H1 (cell line): ENCODE measurements around the gene RTCB. TPM values are rescaled to one million over a fixed set of nuclear protein-coding genes. Genes with fewer than 3 reads are reported as not detected.

Experiments used
- CTCF ChIA-PET: fragments of 300-600 bp; sonication (Branson Sonifier 250); formaldehyde crosslinking; loops from one replicate; lab custom pipeline; 2021; ENCODE audit not compliant: partially characterized antibody; lab: Charles Lee
- POLR2A ChIA-PET: fragments of 300-600 bp; sonication (Branson Sonifier 250); formaldehyde crosslinking; loops from one replicate; lab custom pipeline; 2021; ENCODE audit warnings: inconsistent platforms; ENCODE audit not compliant: partially characterized antibody; lab: Charles Lee
- DNase-seq, 2 experiments: peaks; one replicate each; pipeline versions ENCODE4 v3.0.0 to v3.0.0-alpha.2; 2010 to 2022; ENCODE audit warnings: low spot score in 2 of 2, low read depth in 1 of 2, mixed read lengths in 1 of 2
- FAIRE-seq: peaks from 2 replicates; lab custom pipeline; 2011; peaks lifted over from hg19 to GRCh38; lab: Jason Lieb, UNC
- H2AFZ ChIP-seq: 2 replicates; pipeline ENCODE4 v1.8.1; 2012; ENCODE audit warnings: low read length, inconsistent platforms
- H2AK5ac ChIP-seq: 2 replicates; pipeline ENCODE4 v1.6.1; 2013; ENCODE audit warnings: low read depth, low read length
- H2BK120ac ChIP-seq: replicated peaks from 2 replicates; pipeline ENCODE3; 2013; ENCODE audit warnings: low read depth, low read length, inconsistent platforms
- H2BK12ac ChIP-seq: 2 replicates; pipeline ENCODE4 v1.6.1; 2013; ENCODE audit warnings: low read depth, low read length
- H2BK15ac ChIP-seq: 2 replicates; pipeline ENCODE4 v1.6.1; 2013; ENCODE audit warnings: low read length
- H2BK20ac ChIP-seq: 2 replicates; pipeline ENCODE4 v1.6.1; 2013; ENCODE audit warnings: low read length
- H2BK5ac ChIP-seq: 2 replicates; pipeline ENCODE4 v1.6.1; 2013; ENCODE audit warnings: low read depth, low read length
- H3K14ac ChIP-seq: 2 replicates; pipeline ENCODE4 v1.6.1; 2013; ENCODE audit warnings: inconsistent platforms; ENCODE audit not compliant: insufficient read length
- H3K18ac ChIP-seq: 2 replicates; pipeline ENCODE4 v1.6.1; 2013; ENCODE audit warnings: low read length; ENCODE audit errors: extremely low read depth
- H3K23ac ChIP-seq: 2 replicates; pipeline ENCODE4 v1.6.1; 2013; ENCODE audit warnings: inconsistent platforms; ENCODE audit not compliant: insufficient read length
- H3K23me2 ChIP-seq: 2 replicates; pipeline ENCODE4 v1.6.1; 2013; ENCODE audit warnings: low read depth, low read length
- H3K27ac ChIP-seq: 2 replicates; pipeline ENCODE4 v1.6.1; 2011; ENCODE audit warnings: low read depth, low read length, inconsistent platforms
- H3K27me3 ChIP-seq, 4 experiments: replicated peaks in 1 of 4; 1 replicate in 1 of 4; 2 replicates in 3 of 4; pipeline versions ENCODE4 v1.6.1 to v1.8.1; 2011 to 2013; ENCODE audit warnings: low read length in 3 of 4, mild to moderate bottlenecking in 3 of 4, inconsistent platforms in 2 of 4, mixed read lengths in 2 of 4, moderate library complexity in 1 of 4; ENCODE audit not compliant: control insufficient read depth in 3 of 4, insufficient read depth in 3 of 4; ENCODE audit errors: extremely low read depth in 1 of 4
- H3K36me3 ChIP-seq, 4 experiments: 2 replicates each; pipeline versions ENCODE4 v1.6.1 to v1.8.1; 2011 to 2013; ENCODE audit warnings: mild to moderate bottlenecking in 4 of 4, low read length in 3 of 4, moderate library complexity in 2 of 4, control low read depth in 1 of 4, inconsistent platforms in 1 of 4; ENCODE audit not compliant: insufficient read depth in 4 of 4, control insufficient read depth in 2 of 4
- H3K4ac ChIP-seq: replicated peaks from 2 replicates; pipeline ENCODE3; 2013; ENCODE audit warnings: low read length, low read depth, mixed read lengths, inconsistent platforms; ENCODE audit not compliant: insufficient read length
- H3K4me1 ChIP-seq, 4 experiments: replicated peaks in 1 of 4; 1 replicate in 1 of 4; 2 replicates in 3 of 4; pipeline versions ENCODE4 v1.6.1 to v1.8.1; 2011 to 2013; ENCODE audit warnings: low read length in 3 of 4, inconsistent platforms in 2 of 4, mixed read lengths in 1 of 4; ENCODE audit not compliant: insufficient read depth in 4 of 4, control insufficient read depth in 3 of 4
- H3K4me2 ChIP-seq, 2 experiments: 2 replicates each; pipeline versions ENCODE4 v1.6.1 to v1.8.1; 2011 to 2013; ENCODE audit warnings: low read depth in 2 of 2, low read length in 2 of 2, control low read depth in 1 of 2, inconsistent platforms in 1 of 2, mild to moderate bottlenecking in 1 of 2; ENCODE audit not compliant: insufficient read depth in 1 of 2
- H3K4me3 ChIP-seq, 4 experiments: fragments of 200-600, 300-600 bp in 1 of 4; sonication (generic), shearing (Covaris generic), sonication (Bioruptor Twin) in 1 of 4; 2 replicates each; pipeline versions ENCODE4 v1.5.1 to v1.8.1; 2011 to 2016; ENCODE audit warnings: low read length in 4 of 4, low read depth in 3 of 4, control low read depth in 2 of 4, inconsistent platforms in 2 of 4, mild to moderate bottlenecking in 2 of 4, mixed read lengths in 1 of 4, moderate library complexity in 1 of 4; ENCODE audit not compliant: insufficient read depth in 2 of 4; ENCODE audit errors: extremely low read depth in 1 of 4
- H3K56ac ChIP-seq: replicated peaks from 2 replicates; pipeline ENCODE3; 2013; ENCODE audit warnings: low read depth, mild to moderate bottlenecking, mixed read lengths, low read length, inconsistent platforms; ENCODE audit not compliant: insufficient read length
- H3K79me1 ChIP-seq: 2 replicates; pipeline ENCODE4 v1.6.1; 2013; ENCODE audit warnings: low read depth, low read length, control low read depth
- H3K79me2 ChIP-seq, 2 experiments: 2 replicates each; pipeline versions ENCODE4 v1.6.1 to v1.8.1; 2012 to 2013; ENCODE audit warnings: low read length in 2 of 2, mild to moderate bottlenecking in 2 of 2, inconsistent platforms in 1 of 2; ENCODE audit not compliant: insufficient read depth in 2 of 2, control insufficient read depth in 1 of 2
- H3K9ac ChIP-seq, 4 experiments: replicated peaks in 1 of 4; 1 replicate in 1 of 4; 2 replicates in 3 of 4; pipeline versions ENCODE4 v1.6.1 to v1.8.1; 2011 to 2013; ENCODE audit warnings: low read depth in 3 of 4, low read length in 3 of 4, control low read depth in 2 of 4, mild to moderate bottlenecking in 2 of 4, moderate library complexity in 2 of 4, inconsistent platforms in 1 of 4; ENCODE audit errors: extremely low read depth in 1 of 4
- H3K9me3 ChIP-seq, 2 experiments: 2 replicates each; pipeline versions ENCODE4 v1.6.1 to v1.8.1; 2012 to 2013; ENCODE audit warnings: mild to moderate bottlenecking in 2 of 2, moderate library complexity in 2 of 2, control low read depth in 1 of 2, inconsistent platforms in 1 of 2, low read depth in 1 of 2, low read length in 1 of 2, mixed read lengths in 1 of 2; ENCODE audit not compliant: insufficient read depth in 2 of 2
- H4K20me1 ChIP-seq, 2 experiments: replicated peaks in 1 of 2; 2 replicates each; pipeline versions ENCODE3 to v1.8.1; 2011 to 2013; ENCODE audit warnings: inconsistent platforms in 2 of 2, low read length in 2 of 2, mild to moderate bottlenecking in 1 of 2; ENCODE audit not compliant: insufficient read depth in 2 of 2, control insufficient read depth in 1 of 2
- H4K5ac ChIP-seq: 2 replicates; pipeline ENCODE4 v1.6.1; 2013; ENCODE audit warnings: low read length, low read depth, mixed read lengths, inconsistent platforms; ENCODE audit not compliant: insufficient read length
- H4K8ac ChIP-seq: 2 replicates; pipeline ENCODE4 v1.8.0; 2013; ENCODE audit warnings: mild to moderate bottlenecking, moderate library complexity, low read length, inconsistent platforms; ENCODE audit not compliant: insufficient read depth; ENCODE audit errors: extremely low read depth
- H4K91ac ChIP-seq: replicated peaks from 2 replicates; pipeline ENCODE3; 2013; ENCODE audit warnings: low read length, mixed read lengths, inconsistent platforms; ENCODE audit not compliant: insufficient read length
- ATF3 ChIP-seq: IDR thresholded peaks from 2 replicates; pipeline ENCODE4 v1.6.1; 2011; ENCODE audit warnings: low read depth, mild to moderate bottlenecking, low read length; ENCODE audit not compliant: insufficient read depth
- BCL11A ChIP-seq, 2 experiments: IDR thresholded peaks; one replicate each; pipeline ENCODE4 v1.6.1; 2011; ENCODE audit warnings: low read depth in 2 of 2, low read length in 2 of 2, mild to moderate bottlenecking in 2 of 2
- JUN ChIP-seq: IDR thresholded peaks from 2 replicates; pipeline ENCODE4 v1.6.1; 2011; ENCODE audit warnings: low read depth, mild to moderate bottlenecking, improper control_type of control experiment, low read length
- KDM4A ChIP-seq: IDR thresholded peaks from one replicate; pipeline ENCODE4 v1.7.1; 2012; ENCODE audit warnings: low read depth, mild to moderate bottlenecking, moderate library complexity, low read length, inconsistent platforms; ENCODE audit not compliant: severe bottlenecking
- MAFK ChIP-seq: IDR thresholded peaks from 2 replicates; pipeline ENCODE4 v1.6.1; 2012; ENCODE audit warnings: low read depth, mild to moderate bottlenecking, improper control_type of control experiment, low read length
- RBBP5 ChIP-seq: IDR thresholded peaks from 2 replicates; pipeline ENCODE4 v1.7.1; 2012; ENCODE audit warnings: low read depth, mild to moderate bottlenecking, inconsistent platforms, low read length, moderate library complexity, borderline replicate concordance
- RFX5 ChIP-seq: IDR thresholded peaks from 2 replicates; pipeline ENCODE4 v1.6.1; 2011; ENCODE audit warnings: low read depth, low read length, improper control_type of control experiment, borderline replicate concordance
- SIN3A ChIP-seq, 2 experiments: IDR thresholded peaks in 1 of 2; conservative IDR thresholded peaks in 1 of 2; 2 replicates each; pipeline ENCODE4 v1.6.1; 2011 to 2012; ENCODE audit warnings: low read length in 2 of 2, improper control_type of control experiment in 1 of 2, low read depth in 1 of 2, mild to moderate bottlenecking in 1 of 2
- SIX5 ChIP-seq: IDR thresholded peaks from 2 replicates; pipeline ENCODE4 v1.6.1; 2011; ENCODE audit warnings: mild to moderate bottlenecking, low read depth, low read length
- SP1 ChIP-seq: IDR thresholded peaks from 2 replicates; pipeline ENCODE4 v1.6.1; 2011; ENCODE audit warnings: low read depth, low read length
- SP4 ChIP-seq: IDR thresholded peaks from 2 replicates; pipeline ENCODE4 v1.6.1; 2012; ENCODE audit warnings: low read length, inconsistent platforms
- TAF7 ChIP-seq: optimal IDR thresholded peaks from 2 replicates; pipeline ENCODE3; 2011; ENCODE audit warnings: low read depth, mild to moderate bottlenecking, inconsistent platforms, low read length, moderate library complexity, borderline replicate concordance
- USF2 ChIP-seq: IDR thresholded peaks from 2 replicates; pipeline ENCODE4 v1.6.1; 2011; ENCODE audit warnings: low read length, improper control_type of control experiment
- WGBS, 2 experiments: shearing (Covaris generic) in 1 of 2; methylation state at CpG; one replicate each; pipeline versions ENCODE4 v1.1.6 to v1.1.7; 2013 to 2015; ENCODE audit warnings: low lambda C conversion rate in 2 of 2, mixed read lengths in 2 of 2, inconsistent platforms in 1 of 2, low coverage in 1 of 2, missing lambda C conversion rate in 1 of 2; ENCODE audit not compliant: insufficient replicate concordance in 2 of 2, insufficient coverage in 1 of 2, insufficient read length in 1 of 2; ENCODE audit errors: extremely low coverage in 1 of 2, missing lambda C conversion rate in 1 of 2; 5-methylcytosine and 5-hydroxymethylcytosine counted together
- polyA plus RNA-seq, 7 experiments: library from polyadenylated mRNA; depleted of rRNA in 3 of 7; stranded (reverse) in 5 of 7; unstranded in 2 of 7; fragments of >200 nt in 5 of 7; fragments of 200-250 nt in 2 of 7; gene quantifications; 1 replicate in 5 of 7; 2 replicates in 1 of 7; 4 replicates in 1 of 7; pipeline versions ENCODE4 v1.2.1 to v1.2.3, GENCODE V29; 2011 to 2013; ENCODE audit warnings: missing spikeins in 2 of 7, mixed read lengths in 2 of 7
- total RNA-seq: library from RNA; stranded (reverse); fragmentation: NEBNext Ultra II Directional; extraction: Animal tissue kit (Norgen Biotek cat#: 25700); gene quantifications from 2 replicates; pipeline ENCODE4 v1.2.1, GENCODE V29; 2021

The RTCB gene
- total and polyA plus RNA-seq, 2 of the 8 experiments (the other 6 are each of a cell fraction or from before 2014, with no cell fraction given), result 104 to 114 TPM

GRCh38 chr22:32448980-32449379 lies 36.9 kb upstream of the RTCB start:
- no peak overlapping the region for H3K18ac ChIP-seq
- H3K4me1 ChIP-seq, result no peaks in the 10 kb centered on the region
- H2AFZ ChIP-seq, result no peak overlapping the region
- no peak overlapping the region for H2BK20ac ChIP-seq
- no peaks in the 10 kb centered on the region for H3K36me3 ChIP-seq
- peaks cover 0 to 18% (median 6%) of the 10 kb centered on the region in 4 experiments; a peak in 3 of 7 replicates for H3K27me3 ChIP-seq
- no peaks in the 10 kb centered on the region for H3K79me1 ChIP-seq
- no peak overlapping the region for H2BK120ac ChIP-seq
- H4K5ac ChIP-seq, result no peak overlapping the region
- ChIA-PET CTCF (no interaction called here), POLR2A (interaction anchor here (0.5 kb wide), 1 partner anchor 25 kb away, joined by 3 read pairs; no protein-coding TSS in a partner anchor)
- no peak overlapping the region for H2AK5ac ChIP-seq
- H3K79me2 ChIP-seq, result no peaks in the 10 kb centered on the region
- no peak overlapping the region for H2BK5ac ChIP-seq
- H3K9ac ChIP-seq, result no peak overlapping the region
- no peak overlapping the region for H2BK15ac ChIP-seq
- FAIRE-seq (no peak), DNase-seq (no peak)
- H3K27ac ChIP-seq, result no peak overlapping the region
- no peak overlapping the region for H3K56ac ChIP-seq
- WGBS, 2 experiments, result 79% methylated on average over 4 of the region's 4 CpGs; no CpG with 5 or more reads in 1 of the 2 experiments
- peaks cover 0 to 2% of the 10 kb centered on the region in 2 experiments for H4K20me1 ChIP-seq
- no peak overlapping the region for H3K14ac ChIP-seq
- H3K23me2 ChIP-seq, result no peaks in the 10 kb centered on the region
- no peak overlapping the region for H3K4me3 ChIP-seq
- H4K8ac ChIP-seq, result no peak overlapping the region
- H3K9me3 ChIP-seq, result no peaks in the 10 kb centered on the region
- H2BK12ac ChIP-seq, result no peak overlapping the region
- no peak overlapping the region for H3K4me2 ChIP-seq
- H3K4ac ChIP-seq, result no peak overlapping the region
- no peak overlapping the region for H4K91ac ChIP-seq
- H3K23ac ChIP-seq, result no peak overlapping the region
- no peak for TF ChIP-seq SIX5
- no peak for TF ChIP-seq SP1
- TF ChIP-seq SIN3A (conservative IDR thresholded peaks at IDR 0.05 in 1 of 2, IDR thresholded peaks at IDR 0.05 in 1 of 2; ENCODE audit: low read depth in 1 of 2, low read length in 2 of 2), result no peak
- TF ChIP-seq RFX5, result no peak
- no peak for TF ChIP-seq TAF7
- no peak for TF ChIP-seq BCL11A (IDR thresholded peaks at IDR 0.05; ENCODE audit: low read depth in 2 of 2, low read length in 2 of 2)
- TF ChIP-seq JUN, result no peak
- no peak for TF ChIP-seq MAFK
- no peak for TF ChIP-seq KDM4A
- no peak for TF ChIP-seq ATF3
- no peak for TF ChIP-seq SP4
- no peak for TF ChIP-seq RBBP5
- TF ChIP-seq USF2, result no peak
